ENCODE results near the gene CHFR. TPM values are rescaled to one million over a fixed set of nuclear protein-coding genes. Genes with fewer than 3 reads are reported as not detected.

CHFR gene
- total and polyA plus RNA-seq, 11 donors: 10.6 to 33.5 (median 17.4) TPM

- Histone ChIP-seq H3K27ac (no peak overlapping the region), H3K36me3 (peaks cover 0 to 90% (median 79%) of the 10 kb centered on the region in 9 donors), H3K4me1 (peaks cover 0 to 9% (median 0%) of the 10 kb centered on the region in 12 donors), H3K4me3 (no peak overlapping the region), H3K27me3 (no peaks in the 10 kb centered on the region), H3K9me3 (no peaks in the 10 kb centered on the region)
- WGBS, 4 donors: 78 to 86% (median 81%) methylated on average over 18 to 25 of the region's 25 CpGs
- intact Hi-C loops (cut with DNase I): no loop called here
- no peak for TF ChIP-seq CTCF (IDR thresholded peaks at IDR 0.05)
- no peak for TF ChIP-seq POLR2A (IDR thresholded peaks at IDR 0.05)
- DNase-seq (no peak), ATAC-seq (no peak)
These were observed 79.9 kb downstream of the CHFR start for GRCh38 chr12:132807295-132808092.

- no peaks in the 10 kb centered on the region for H3K27me3 ChIP-seq
- H3K36me3 ChIP-seq: peaks cover 0 to 91% (median 79%) of the 10 kb centered on the region in 9 donors
- no peak for ATAC-seq
- WGBS, 4 donors: 88 to 93% (median 91%) methylated on average over 18 of the region's 18 CpGs
- intact Hi-C loops (cut with DNase I): no loop called here
- H3K4me1 ChIP-seq: peaks cover 0 to 9% (median 0%) of the 10 kb centered on the region in 12 donors
- TF ChIP-seq POLR2A (IDR thresholded peaks at IDR 0.05) (no peak), CTCF (IDR thresholded peaks at IDR 0.05) (no peak)
- no peak overlapping the region for H3K27ac ChIP-seq
- no peaks in the 10 kb centered on the region for H3K9me3 ChIP-seq
- no peak for DNase-seq
- H3K4me3 ChIP-seq: no peak overlapping the region
These were observed 80.5 kb downstream of the CHFR start for GRCh38 chr12:132806857-132807256.

- 67 to 74% (median 72%) methylated on average over 13 to 16 of the region's 16 CpGs for WGBS, 4 donors
- intact Hi-C loops (cut with DNase I): no loop called here
- peaks cover 0 to 92% (median 87%) of the 10 kb centered on the region in 9 donors for H3K36me3 ChIP-seq
- peaks cover 0 to 9% (median 0%) of the 10 kb centered on the region in 12 donors for H3K4me1 ChIP-seq
- H3K4me3 ChIP-seq: no peak overlapping the region
- no peak for TF ChIP-seq CTCF (IDR thresholded peaks at IDR 0.05)
- ATAC-seq: peak in 2 of 4 donors; percentile 17 to 35
- H3K27ac ChIP-seq: no peak overlapping the region
- no peak for DNase-seq
- no peaks in the 10 kb centered on the region for H3K27me3 ChIP-seq
- H3K9me3 ChIP-seq: no peaks in the 10 kb centered on the region
These were observed 83.0 kb downstream of the CHFR start for GRCh38 chr12:132804426-132804861.

- Histone ChIP-seq H3K27me3 (no peaks in the 10 kb centered on the region), H3K27ac (no peak overlapping the region), H3K4me1 (peaks cover 0 to 9% (median 0%) of the 10 kb centered on the region in 12 donors), H3K36me3 (peaks cover 0 to 94% (median 92%) of the 10 kb centered on the region in 9 donors), H3K9me3 (no peaks in the 10 kb centered on the region), H3K4me3 (no peak overlapping the region)
- intact Hi-C loops (cut with DNase I): no loop called here
- WGBS, 4 donors: 82 to 90% (median 87%) methylated on average over 15 of the region's 15 CpGs
- TF ChIP-seq POLR2A (IDR thresholded peaks at IDR 0.05) (no peak), CTCF (IDR thresholded peaks at IDR 0.05) (no peak)
- peak in 3 of 4 donors; percentile 63 to 82 (median 73) for ATAC-seq
- peak in 4 of 5 donors; percentile 24 to 59 (median 46) for DNase-seq
These were observed 83.5 kb downstream of the CHFR start for GRCh38 chr12:132803888-132804287.

Data from heart left ventricle (tissue), 16 donors.